WERI-Rb-1 (cell line): ENCODE measurements around the gene PLK5.

Experiments
- DNase-seq: peaks from one replicate; pipeline ENCODE4 v3.0.0-alpha.2; 2020
- H3K27ac ChIP-seq: fragments of 250-450 bp; sonication (Bioruptor Pico); 2 replicates; pipeline ENCODE4 v1.5.1; 2020; ENCODE audit warnings: mild to moderate bottlenecking, moderate library complexity
- H3K27me3 ChIP-seq: fragments of 250-450 bp; sonication (Bioruptor Pico); 2 replicates; pipeline ENCODE4 v1.5.1; 2021; ENCODE audit warnings: mild to moderate bottlenecking, low read depth, moderate library complexity; ENCODE audit not compliant: insufficient read depth, severe bottlenecking
- H3K36me3 ChIP-seq: fragments of 250-450 bp; sonication (Bioruptor Pico); 2 replicates; pipeline ENCODE4 v1.5.1; 2020; ENCODE audit warnings: mild to moderate bottlenecking, moderate library complexity
- H3K4me3 ChIP-seq: 2 replicates; pipeline ENCODE4 v1.5.1; 2011; ENCODE audit warnings: low read depth, mild to moderate bottlenecking, control low read depth, low read length
- H3K9me3 ChIP-seq: fragments of 250-450 bp; sonication (Bioruptor Pico); 2 replicates; pipeline ENCODE4 v1.5.1; 2021; ENCODE audit warnings: mild to moderate bottlenecking, moderate library complexity; ENCODE audit not compliant: severe bottlenecking
- CTCF ChIP-seq: IDR thresholded peaks from 2 replicates; pipeline ENCODE4 v1.5.1; 2011; ENCODE audit warnings: low read depth, mild to moderate bottlenecking, control low read depth, inconsistent platforms, low read length

Gene PLK5

DNA sequence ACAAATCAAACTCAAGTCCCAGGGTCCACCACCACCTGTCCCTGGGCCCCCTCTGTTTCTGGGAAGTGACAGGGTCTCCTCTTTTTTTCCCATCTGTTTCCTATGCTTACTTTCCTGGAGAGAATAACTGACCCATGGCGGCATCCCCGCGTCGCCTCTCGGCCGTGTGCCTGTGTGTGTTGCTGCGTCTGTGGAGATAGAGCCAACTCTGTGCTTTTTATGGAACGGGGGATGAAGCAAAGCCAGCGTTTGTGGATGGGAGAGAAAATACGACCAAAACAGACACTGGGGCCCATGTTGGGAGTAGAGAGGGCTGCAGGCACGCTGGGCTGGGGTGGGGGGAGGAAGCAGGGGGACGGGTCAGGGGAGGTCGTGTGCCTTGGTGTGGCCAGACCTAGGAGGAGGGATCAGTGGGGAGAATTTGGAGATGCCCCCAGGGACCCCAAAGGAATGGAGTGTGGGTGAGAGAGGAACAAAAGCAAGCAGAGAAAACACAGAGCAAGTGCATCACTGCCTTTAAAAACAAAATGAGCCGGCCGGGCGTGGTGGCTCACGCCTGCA, 16.6 kb downstream of the PLK5 start:
- Histone ChIP-seq H3K27me3 (no peaks in the 10 kb centered on the region), H3K9me3 (peaks cover 3% of the 10 kb centered on the region), H3K4me3 (no peak overlapping the region), H3K27ac (no peak overlapping the region), H3K36me3 (no peaks in the 10 kb centered on the region)
- no peak for DNase-seq
- TF ChIP-seq CTCF, result no peak

GRCh38 chr19:1549332-1549945, 25.6 kb downstream of the PLK5 start:
- no peaks in the 10 kb centered on the region for H3K9me3 ChIP-seq
- no peak for TF ChIP-seq CTCF
- H3K36me3 ChIP-seq, result peaks cover 6% of the 10 kb centered on the region
- peaks cover 4% of the 10 kb centered on the region for H3K27me3 ChIP-seq
- no peak for DNase-seq
- no peak overlapping the region for H3K4me3 ChIP-seq
- no peak overlapping the region for H3K27ac ChIP-seq

DNA sequence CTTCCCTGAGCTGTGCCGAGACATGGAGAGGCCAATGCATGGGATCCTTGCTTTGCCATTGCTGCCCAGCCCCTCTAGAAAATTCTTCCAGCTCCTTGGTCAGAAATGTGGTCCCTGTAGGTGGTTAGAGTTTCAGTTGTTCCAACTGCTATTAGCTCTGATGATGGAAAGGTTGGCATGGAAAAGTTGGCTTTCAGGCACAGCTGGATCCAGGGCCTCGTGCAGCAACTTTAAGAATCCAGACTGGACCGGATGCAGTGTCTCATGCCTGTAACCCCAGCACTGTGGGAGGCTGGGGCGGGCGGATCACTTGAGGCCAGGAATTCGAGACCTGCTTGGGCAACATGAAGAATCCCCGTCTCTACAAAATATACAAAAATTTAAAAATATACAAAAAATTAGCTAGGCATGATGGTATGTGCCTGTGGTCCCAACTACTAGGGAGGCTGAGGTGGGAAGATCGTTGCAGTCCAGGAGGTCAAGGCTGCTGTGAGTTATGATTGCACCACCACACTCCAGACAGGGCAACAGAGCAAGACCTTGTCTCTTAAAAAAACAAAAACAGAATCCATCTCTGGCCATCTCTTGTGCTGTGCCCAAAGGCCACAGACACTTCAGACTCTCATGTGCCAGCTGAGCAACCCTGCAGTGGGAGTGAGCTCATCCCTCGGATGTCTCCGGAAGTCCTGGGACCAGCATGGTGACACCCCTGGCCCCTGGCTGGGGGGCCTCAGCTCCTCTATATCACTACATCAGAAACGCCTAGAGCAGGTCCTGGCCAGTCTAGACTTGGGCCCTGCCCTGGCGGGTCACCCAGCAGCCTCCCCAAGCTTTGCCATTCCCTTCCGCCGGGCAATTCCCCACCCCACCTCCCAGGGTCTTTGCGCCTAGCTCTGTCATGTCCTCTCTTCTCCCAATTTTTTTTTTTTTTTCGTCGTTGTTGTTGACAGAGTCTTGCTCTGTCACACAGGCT, 27.5 kb downstream of the PLK5 start:
- Histone ChIP-seq H3K36me3 (peaks cover 8% of the 10 kb centered on the region), H3K27me3 (no peaks in the 10 kb centered on the region), H3K9me3 (no peaks in the 10 kb centered on the region), H3K4me3 (no peak overlapping the region), H3K27ac (no peak overlapping the region)
- TF ChIP-seq CTCF, result no peak
- no peak for DNase-seq

DNA sequence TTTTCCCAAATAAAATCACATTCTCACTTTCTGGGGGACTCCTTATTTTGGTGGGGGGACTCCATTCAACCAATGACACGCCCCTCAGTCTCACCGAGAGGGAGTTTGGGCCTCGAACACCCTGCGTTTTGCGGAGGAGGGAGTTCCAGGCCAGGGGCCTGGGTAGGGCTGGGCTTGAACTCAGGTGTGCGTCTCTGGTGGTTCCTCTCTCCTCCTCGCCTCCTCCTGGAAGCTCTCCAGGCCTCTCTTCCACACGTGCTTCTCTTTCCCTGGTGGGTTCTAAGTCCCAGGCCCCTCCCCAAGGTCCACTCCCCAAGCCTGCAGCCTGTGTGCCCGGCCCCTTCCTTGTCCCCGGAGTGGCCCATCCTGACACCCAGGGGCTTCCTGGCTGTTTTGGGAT, 29.5 kb downstream of the PLK5 start:
- DNase-seq, result no peak
- Histone ChIP-seq H3K36me3 (peaks cover 20% of the 10 kb centered on the region), H3K4me3 (no peak overlapping the region), H3K27ac (no peak overlapping the region), H3K27me3 (no peaks in the 10 kb centered on the region), H3K9me3 (no peaks in the 10 kb centered on the region)
- no peak for TF ChIP-seq CTCF

GRCh38 chr19:1554968-1555367, 31.1 kb downstream of the PLK5 start:
- TF ChIP-seq CTCF, result no peak
- DNase-seq, result no peak
- Histone ChIP-seq H3K27me3 (no peaks in the 10 kb centered on the region), H3K27ac (no peak overlapping the region), H3K36me3 (peaks cover 30% of the 10 kb centered on the region), H3K4me3 (no peak overlapping the region), H3K9me3 (no peaks in the 10 kb centered on the region)
